Activated CD8-positive, alpha-beta memory T cell treated with anti-CD3 and anti-CD28 coated beads, Interleukin-2, amount 50 U/mL, for 48 hours (primary cell): ENCODE measurements around the gene CLCN7.
"Not testable (repeated sequence)": the region's sequence is repeated elsewhere in the genome, so short reads cannot be mapped to it uniquely, and the experiment has no call there.

Experiments used
- DNase-seq: peaks from one replicate; pipeline ENCODE4 v3.0.0-alpha.2; 2020

Gene CLCN7

DNA sequence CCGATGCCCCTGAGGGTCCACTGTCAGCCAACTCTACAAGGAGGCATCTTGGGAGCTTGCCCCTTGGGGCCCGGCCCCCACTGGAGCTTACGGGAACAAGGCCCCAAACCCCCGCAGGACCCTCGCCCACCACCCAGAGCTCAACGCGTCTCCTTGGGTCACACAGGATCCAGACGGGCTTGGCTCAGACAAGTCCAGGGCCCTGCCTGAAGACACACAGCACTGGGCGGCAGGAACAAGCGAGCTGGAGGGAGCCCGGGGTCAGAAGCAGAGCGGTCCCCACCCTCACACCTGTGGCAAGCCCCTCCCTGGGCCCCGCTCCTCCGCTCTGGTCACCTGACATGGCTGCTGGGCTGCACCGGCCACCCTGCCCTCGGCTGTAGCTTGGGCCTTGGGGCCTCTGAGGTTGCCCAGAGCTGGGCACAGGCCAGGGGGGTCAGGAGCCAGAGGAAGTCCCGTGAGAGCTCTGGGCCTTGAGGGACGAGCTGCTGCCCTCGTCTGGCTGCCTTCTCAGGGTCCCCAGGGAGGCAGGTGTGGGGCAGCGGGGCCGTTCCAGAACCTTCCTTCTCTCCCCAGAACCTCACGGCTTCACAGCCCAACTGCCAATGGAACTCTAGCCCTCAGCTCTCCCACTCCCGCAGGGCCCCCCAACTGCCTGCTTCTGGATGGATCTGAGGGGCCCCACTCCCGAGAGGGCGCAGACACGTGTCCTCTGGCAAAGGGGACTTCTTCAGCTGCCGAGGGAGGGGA is 30.7 kb downstream of the CLCN7 start, which contains the start of gene CCDC154:
Gene CCDC154, minus strand, starts transcription at position 577 of the 750 bp plus-strand sequence. Its CDS starts 234 bp downstream, at position 343.
- DNase-seq = no peak

DNA sequence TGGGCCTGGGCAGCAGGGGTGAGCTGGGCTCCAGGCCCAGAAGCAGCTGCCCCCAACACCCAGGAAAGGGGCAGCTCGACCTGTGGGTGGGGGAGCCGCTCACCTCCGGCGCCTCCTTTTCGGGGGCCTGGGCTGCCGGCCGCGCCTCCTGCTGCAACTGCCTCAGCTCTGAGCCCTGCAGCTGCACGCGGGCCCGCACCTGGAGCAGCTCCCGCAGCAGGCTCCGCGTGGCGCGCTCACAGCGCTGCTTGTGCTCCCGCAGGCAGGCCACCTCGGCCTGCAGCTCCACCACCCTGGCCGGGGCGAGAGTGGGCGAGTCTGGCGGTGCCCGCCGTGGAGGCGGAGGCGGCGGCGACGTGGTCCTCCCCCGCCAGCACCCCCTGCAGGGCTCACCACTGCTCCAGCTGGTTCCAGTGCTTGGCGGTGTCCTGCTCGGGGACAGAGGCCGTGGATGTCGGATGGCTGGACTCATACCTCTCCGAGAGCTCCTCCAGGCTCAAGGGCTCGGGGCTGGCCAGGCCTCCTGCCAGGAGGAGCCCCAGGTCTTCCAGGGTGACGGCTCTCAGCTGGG is 31.3 kb downstream of the CLCN7 start:
- no peak for DNase-seq

DNA sequence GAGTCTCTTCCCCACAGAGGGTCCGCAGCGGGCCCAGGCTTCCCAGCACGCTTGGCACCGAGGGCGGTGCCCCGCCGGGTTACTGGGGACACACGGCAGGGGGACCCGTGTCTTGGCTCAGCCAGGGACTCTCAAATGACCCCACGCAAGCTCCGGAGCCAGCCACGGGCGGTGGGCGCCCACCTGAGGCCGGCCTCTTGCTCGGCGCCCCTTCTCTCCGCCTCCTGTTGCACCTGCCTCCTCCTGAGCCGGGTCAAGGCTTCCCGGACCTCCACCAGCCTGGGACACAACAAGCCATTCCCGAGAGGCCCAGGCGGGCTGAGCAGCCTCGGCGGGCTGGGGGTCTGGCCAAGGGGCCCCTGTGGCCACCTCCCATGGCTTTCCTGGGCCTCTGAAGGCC is 32.1 kb downstream of the CLCN7 start:
- DNase-seq = no peak

- DNase-seq = no peak
These were observed 33.4 kb downstream of the CLCN7 start for GRCh38 chr16:1441391-1441829.

DNA sequence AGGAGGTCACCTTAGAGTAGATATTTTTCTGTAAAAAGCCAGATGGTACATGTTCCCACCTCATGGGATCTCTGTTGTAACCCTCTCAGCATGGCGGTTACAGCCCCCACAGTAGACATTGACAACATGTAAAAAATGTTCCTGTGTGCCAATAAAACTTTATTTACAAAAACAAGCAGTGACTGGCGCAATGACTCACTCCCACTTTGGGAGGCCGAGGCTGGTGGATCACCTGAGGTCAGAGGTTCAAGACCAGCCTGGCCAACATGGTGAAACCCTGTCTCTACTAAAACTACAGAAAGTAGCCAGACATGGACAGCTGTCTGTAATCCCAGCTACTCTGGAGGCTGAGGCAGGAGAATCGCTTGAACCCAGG is 35.1 kb downstream of the CLCN7 start:
- not testable (repeated sequence) for DNase-seq

DNA sequence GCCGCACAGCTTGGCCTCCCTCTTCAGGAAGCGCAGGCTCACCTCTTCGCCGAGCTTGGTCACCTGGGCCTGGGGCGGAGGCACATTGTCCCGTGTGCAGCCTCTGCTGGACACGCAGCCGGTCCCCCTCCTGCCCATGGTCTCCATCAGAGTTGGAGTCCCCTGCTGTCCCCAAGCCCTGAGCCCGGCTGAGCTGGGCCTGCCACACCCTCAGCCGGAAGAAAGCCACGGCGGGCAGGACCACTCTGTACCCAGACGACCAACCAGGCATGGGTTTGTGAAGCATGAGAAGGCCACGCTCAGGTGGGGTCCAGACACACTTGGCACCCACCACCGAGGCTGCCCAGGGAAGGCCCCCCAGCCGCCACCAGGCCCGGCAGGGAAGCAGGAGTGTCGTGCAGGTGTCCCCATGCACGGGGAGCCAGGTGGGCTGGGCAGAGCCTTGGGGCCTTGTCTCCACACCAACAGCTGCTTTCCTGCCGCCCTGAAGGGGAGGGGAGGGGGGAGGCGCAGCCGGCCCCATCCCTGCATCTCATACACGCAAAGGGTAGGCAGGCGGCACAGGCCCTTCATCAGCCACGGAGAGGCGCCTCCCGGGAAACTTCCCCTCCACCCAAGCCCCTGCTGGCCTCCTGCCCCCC is 35.6 kb downstream of the CLCN7 start:
- no peak for DNase-seq

DNA sequence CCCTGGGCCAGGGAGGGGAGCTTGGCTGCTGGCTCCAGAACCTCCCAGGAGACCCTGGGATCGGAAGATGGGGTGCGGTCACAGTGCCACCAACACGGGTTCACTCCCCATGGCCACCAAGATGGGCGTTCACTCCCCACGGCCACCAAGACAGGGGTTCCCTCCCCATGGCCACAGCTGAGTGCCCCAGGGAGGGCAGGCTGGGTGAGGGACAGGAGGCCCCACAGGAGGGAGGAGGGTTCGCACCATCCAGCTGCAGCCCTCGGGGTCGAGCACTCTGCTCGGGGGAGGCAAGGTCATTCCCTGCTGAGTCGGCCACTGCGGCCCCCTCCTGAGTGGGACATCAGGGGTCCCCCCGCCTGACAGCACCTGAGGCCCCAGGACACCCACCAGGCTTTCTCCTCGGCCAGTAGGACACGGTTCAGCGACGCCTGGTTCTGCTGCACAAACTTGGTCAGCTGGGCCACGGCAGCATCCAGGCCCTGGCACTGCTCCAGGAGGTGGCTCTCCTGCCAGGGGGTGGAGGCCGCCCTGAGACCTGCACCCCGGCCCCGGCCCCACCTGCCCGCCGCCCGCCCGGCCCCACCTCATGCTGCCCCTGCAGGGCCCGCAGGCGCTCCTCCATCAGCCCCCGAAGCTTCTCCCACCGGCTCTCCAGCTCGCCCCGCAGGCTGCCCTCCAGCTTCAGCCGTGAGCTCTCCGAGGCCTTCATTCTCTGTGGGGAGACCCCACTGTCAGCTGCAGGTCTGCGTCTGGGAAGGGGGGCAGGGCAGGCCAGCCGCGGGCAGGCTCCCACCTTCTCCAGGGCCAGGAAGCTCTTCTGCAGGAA is 36.4 kb downstream of the CLCN7 start:
- DNase-seq = no peak

DNA sequence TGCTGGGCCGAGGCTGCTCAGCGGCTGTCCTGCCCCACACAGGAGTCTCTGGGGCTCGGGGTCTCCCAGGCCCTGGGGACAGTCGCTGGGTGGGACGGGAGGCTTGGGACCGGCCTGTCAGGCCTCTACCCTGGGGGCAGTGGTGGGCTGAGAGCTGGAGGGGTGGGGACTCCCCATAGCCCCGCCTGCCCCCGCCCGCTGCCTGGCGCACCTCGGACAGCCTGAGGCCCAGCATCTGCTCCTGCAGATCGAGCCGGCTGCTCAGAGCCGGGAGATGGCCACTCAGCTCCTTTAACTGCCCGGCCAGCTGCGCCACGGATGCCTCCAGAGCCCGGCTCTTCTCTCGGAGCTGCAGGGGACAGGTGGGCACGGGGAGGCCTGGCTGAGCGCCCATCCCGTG is 37.2 kb downstream of the CLCN7 start:
- DNase-seq = no peak

- no peak for DNase-seq
These were observed 38.0 kb downstream of the CLCN7 start for GRCh38 chr16:1436731-1437355.

- DNase-seq = no peak
These were observed 38.7 kb downstream of the CLCN7 start for GRCh38 chr16:1435921-1436697.

- DNase-seq = no peak
These were observed 39.9 kb downstream of the CLCN7 start for GRCh38 chr16:1434644-1435592.

DNA sequence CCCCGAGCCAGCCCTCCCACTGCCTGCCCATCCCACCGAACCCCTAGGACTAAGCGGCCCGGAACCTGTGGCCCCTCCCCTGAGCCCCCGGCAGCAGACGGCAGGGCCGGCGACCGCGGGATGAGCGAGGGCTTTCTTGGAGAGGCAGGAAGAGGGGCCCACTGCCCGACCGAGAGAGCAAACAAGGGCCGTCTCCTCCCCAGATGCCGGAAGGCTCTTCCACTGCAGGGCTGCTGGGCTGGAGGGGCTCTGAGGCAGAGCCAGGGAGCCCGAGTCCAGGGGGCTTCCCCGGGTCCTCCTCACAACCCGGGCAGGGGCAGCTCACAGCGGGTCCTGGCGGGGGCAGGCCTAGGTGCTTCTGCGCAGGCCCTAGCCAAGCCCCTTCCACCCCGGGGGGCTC is 41.1 kb downstream of the CLCN7 start:
- no peak for DNase-seq

DNA sequence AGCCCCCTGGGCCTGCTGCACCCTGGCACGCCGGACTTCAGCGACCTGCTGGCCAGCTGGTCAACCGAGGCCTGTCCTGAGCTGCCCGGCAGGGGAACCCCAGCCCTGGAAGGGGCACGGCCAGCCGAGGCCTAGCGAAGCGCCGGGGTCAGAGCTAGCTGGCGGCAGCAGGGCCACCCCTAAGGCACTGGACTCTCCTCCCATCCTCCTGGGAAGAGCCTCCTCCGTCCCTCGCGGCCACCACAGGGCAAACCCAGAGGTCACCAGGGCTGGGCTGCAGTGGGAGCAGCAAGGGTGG is 41.6 kb downstream of the CLCN7 start:
- DNase-seq = no peak

GRCh38 chr16:1432388-1433262 is 42.2 kb downstream of the CLCN7 start:
- no peak for DNase-seq

GRCh38 chr16:1431497-1432270 is 43.1 kb downstream of the CLCN7 start:
- no peak for DNase-seq

DNA sequence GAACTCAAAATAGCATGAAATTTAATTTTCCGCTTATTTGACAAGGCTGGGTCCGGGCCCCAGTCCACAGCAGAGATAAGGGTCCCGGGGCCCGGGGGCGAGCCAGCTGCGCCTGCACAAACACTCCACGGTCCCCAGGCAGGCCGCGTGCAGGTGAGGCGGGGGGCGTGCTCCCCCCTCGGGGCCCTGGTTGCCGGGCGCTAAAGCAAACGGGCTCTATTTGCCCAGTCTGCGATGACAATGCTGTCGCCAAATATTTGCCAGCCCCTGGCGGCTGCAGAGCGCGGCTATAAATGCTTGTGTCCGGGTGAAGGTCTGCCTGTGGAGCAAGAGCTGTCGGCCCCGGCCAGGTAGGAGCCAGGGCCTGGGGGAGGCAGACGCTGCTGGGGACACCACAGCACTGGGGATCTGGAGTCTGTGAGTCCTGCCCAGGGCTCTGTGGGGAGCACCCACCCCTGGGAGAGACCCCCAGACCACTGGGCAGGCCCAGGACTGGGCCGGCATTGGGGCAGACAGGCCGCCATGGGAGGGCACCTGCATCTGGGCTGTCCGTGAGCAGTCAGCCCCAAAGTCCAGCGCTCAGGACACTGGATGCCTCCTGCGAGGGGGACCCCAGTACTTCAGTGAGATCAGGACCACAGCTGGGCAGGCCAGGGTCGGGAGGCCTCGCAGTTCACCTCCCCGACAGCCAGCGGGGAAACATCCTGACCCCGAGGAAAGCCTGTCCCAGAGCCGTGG is 43.9 kb downstream of the CLCN7 start, which contains the start of gene PERCC1:
Gene PERCC1, plus strand, starts transcription at position 320 of the 738 bp plus-strand sequence. CDS start 1,516 bp downstream, outside the sequence.
- DNase-seq = no peak

DNA sequence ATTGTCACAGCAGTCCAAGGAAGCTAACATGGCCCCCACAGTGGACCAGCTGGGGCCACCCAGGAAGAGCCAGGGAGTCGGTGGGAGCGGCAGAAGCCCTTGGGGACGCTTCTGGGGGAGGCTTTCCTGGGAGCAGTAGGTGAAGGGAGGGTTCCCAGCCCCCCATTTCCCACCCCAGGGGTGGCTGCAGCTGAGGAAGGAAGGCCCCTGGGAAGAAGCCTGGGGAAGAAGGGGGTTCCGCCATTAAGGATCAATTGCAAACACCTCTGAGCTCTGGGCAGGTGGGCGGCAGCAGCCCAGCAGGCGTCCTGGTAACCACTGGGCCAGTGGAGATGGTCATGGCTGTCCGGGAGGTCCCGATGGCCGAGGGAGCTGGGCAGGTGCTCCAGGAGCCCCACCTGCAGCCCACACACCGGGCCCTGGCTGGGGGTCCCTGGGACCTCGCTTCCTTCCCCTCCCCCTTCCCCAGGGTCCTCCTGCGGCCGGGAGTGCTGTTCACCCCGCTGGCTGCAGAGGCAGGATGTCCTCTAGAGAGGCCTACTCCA is 44.5 kb downstream of the CLCN7 start:
- no peak for DNase-seq

DNA sequence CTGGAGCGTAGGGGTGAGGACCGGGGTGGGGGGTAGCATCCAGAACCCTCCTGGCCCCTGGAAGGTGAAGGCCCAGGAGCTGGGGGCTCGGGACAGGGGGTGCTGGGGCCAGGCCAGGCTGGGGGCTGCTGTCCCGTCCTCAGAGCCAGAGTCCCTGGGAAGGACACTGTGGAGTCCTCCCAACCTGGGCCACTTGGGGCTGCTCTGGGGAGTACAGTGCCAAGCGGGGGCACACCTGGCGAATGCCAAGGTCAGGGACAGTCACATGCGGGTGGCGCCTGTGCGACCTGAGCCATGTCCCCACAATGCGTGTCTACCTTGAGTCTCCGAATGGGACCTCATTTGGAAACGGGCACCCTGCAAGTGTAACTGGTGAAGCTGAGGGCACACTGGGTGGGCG is 45.2 kb downstream of the CLCN7 start:
- no peak for DNase-seq
